NCI-H1417 (cell line): ENCODE results near the gene INSM2.

Source experiments
- DNase-seq, 3 experiments: peaks; one replicate each; lab custom pipeline; 2025; lab: John Stamatoyannopoulos, UW

Gene INSM2, protein sequence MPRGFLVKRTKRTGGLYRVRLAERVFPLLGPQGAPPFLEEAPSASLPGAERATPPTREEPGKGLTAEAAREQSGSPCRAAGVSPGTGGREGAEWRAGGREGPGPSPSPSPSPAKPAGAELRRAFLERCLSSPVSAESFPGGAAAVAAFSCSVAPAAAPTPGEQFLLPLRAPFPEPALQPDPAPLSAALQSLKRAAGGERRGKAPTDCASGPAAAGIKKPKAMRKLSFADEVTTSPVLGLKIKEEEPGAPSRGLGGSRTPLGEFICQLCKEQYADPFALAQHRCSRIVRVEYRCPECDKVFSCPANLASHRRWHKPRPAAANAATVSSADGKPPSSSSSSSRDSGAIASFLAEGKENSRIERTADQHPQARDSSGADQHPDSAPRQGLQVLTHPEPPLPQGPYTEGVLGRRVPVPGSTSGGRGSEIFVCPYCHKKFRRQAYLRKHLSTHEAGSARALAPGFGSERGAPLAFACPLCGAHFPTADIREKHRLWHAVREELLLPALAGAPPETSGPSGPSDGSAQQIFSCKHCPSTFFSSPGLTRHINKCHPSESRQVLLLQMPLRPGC

GRCh38 chr14:35533357-35534207 lies at the start of gene INSM2:
Gene INSM2 (plus strand): TSS chr14:35534164. CDS start chr14:35534253, 89 bp downstream.
- peak; percentile 89 to 95 (median 94) for DNase-seq

DNA sequence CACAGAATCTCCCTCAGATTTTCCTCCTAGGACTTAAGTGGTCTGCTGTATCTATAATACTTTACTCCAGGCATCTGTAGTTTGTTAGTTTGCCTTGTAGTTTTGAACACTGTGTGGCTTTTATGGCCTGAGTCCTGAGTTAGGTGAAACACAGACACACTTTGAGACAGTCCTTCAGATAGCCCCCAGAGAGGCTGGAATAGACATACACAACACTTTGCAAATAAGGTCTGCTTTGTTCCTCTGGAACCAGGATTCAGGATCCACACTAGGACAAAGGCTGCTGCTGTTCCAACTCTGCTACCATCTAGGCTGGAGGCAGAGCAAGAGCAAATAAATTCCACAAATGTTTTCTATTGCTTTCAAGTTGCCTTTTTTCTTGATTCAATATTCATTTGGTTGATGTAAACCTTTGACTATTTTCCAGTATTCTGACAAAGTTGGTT lies 41.4 kb upstream of the INSM2 start:
- no peak for DNase-seq

GRCh38 chr14:35495278-35495677 lies 38.7 kb upstream of the INSM2 start:
- DNase-seq: no peak

GRCh38 chr14:35499180-35499579 lies 34.8 kb upstream of the INSM2 start:
- DNase-seq: no peak

DNA sequence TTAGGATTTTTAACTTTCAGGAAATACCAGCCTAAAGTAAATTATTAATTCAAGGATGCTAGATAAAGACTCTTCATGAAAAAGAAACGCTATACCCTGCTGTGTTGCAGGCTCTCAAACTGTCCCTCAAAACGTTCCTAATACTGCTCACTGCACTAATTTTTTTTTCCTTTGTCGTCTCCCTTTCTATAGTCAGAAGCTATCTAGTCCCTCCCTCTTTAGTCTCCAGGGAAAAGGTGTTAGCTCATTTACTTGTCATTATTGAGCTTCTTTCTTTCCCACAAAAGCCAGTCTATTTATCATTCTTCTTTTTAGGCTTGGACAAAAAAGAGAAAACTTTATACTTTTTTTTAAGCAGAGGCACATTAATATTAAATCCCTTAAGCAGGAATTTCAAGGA lies 30.3 kb upstream of the INSM2 start:
- peak in 1 of 3 experiments; percentile 64 for DNase-seq

DNA sequence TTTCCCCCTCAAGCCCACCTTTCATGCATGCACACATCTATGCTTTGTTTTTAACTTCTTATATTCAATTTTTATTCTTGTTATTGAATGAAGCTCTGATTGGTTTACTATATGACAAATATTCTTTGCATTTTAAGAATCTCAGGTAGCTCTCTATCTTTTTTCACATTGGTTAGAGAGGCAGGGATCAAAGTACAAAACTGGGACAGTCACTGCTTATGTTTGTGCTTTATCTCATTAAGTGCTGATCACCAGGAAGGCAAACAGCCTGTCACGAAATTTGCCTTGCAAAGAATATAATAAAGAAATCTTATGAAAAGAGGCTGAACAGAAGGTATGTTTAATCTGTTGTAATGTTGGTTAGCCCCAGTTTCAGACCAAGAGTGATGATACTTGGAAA lies 29.7 kb upstream of the INSM2 start:
- DNase-seq: peak in 1 of 3 experiments; percentile 31

DNA sequence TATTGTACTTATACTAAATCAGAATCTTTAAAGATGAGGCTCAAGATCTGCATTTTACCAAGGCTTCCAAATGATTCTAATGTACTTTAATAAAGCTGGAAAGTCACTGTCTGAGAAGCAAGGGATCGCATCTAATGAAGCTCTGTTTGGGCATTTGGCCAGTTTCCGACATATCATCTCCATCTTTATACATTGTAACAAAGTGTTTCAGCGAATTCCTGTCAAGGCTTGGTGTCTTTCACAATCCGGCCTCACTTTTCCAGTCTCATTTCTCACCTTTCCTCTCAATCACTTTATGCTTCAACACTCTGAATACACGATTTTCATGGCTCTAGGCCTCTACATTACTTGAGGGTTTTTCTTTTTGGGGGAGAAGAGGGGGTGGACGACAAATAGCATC lies 27.5 kb upstream of the INSM2 start:
- DNase-seq: no peak

- no peak for DNase-seq
Observed at GRCh38 chr14:35506927-35507326, 27.0 kb upstream of the INSM2 start.

GRCh38 chr14:35509846-35510245 lies 24.1 kb upstream of the INSM2 start:
- peak in 1 of 3 experiments; percentile 43 for DNase-seq

DNA sequence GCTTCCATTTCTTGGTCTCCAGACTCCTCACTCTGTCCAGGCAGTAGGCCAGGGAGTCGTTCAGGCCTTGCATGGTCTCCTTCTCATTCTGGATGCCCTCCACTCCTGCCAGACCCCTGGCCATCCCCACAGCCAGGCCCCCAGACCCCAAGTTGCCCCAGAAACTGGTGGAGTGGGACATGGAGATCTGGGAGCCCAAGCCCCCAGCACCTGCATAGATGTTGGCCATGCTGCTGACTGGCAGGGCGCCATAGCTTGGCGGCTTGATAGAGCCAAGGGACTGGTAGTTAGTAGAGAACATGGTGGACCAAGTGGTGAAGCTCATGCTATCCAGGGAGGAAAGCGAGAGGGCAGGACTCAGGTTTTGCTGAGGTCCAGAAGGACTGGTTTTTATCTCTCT lies 21.2 kb upstream of the INSM2 start:
- DNase-seq: no peak

- no peak for DNase-seq
Observed at GRCh38 chr14:35515916-35516315, 18.0 kb upstream of the INSM2 start.

- DNase-seq: no peak
Observed at GRCh38 chr14:35519986-35520385, 14.0 kb upstream of the INSM2 start.

- DNase-seq: no peak
Observed at GRCh38 chr14:35525695-35526094, 8.3 kb upstream of the INSM2 start.

GRCh38 chr14:35526962-35527361 lies 7.0 kb upstream of the INSM2 start:
- DNase-seq: no peak

GRCh38 chr14:35531960-35532747 lies 1.8 kb upstream of the INSM2 start:
- DNase-seq: no peak

GRCh38 chr14:35532783-35533356 lies 1.1 kb upstream of the INSM2 start:
- DNase-seq: no peak

DNA sequence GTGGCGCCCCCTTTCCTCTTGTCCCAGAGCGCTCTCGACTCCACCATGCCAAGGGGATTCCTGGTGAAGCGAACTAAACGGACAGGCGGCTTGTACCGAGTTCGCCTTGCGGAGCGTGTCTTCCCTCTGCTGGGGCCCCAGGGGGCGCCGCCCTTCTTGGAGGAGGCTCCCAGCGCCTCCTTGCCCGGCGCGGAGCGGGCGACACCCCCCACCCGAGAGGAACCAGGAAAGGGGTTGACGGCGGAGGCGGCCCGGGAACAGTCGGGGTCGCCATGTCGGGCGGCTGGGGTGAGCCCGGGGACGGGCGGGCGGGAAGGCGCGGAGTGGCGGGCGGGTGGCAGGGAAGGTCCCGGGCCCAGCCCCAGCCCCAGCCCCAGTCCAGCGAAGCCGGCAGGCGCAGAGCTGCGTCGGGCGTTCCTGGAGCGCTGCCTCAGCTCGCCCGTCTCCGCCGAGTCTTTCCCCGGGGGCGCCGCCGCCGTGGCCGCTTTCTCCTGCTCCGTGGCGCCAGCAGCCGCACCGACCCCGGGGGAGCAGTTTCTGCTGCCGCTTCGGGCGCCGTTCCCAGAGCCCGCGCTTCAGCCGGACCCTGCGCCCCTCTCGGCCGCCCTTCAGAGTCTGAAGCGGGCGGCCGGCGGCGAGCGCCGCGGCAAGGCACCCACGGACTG lies 376 bp downstream of the INSM2 start:
- DNase-seq: peak in 1 of 3 experiments; percentile 25

DNA sequence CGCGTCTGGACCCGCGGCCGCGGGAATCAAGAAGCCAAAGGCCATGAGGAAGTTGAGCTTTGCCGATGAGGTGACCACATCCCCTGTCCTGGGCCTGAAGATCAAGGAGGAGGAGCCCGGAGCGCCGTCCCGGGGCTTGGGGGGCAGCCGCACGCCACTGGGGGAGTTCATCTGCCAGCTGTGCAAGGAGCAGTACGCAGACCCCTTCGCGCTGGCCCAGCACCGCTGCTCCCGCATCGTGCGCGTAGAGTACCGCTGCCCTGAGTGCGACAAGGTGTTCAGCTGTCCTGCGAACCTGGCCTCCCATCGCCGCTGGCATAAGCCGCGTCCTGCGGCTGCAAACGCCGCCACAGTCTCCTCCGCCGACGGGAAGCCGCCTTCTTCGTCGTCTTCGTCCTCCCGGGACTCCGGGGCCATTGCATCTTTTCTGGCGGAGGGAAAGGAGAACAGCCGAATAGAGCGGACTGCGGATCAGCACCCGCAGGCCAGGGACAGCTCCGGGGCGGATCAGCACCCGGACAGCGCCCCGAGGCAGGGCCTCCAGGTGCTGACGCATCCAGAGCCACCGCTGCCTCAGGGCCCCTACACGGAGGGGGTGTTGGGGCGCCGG lies 1.0 kb downstream of the INSM2 start:
- peak in 2 of 3 experiments; percentile 71 to 80 for DNase-seq

GRCh38 chr14:35535483-35536112 lies 1.6 kb downstream of the INSM2 start:
- peak in 2 of 3 experiments; percentile 67 to 70 for DNase-seq

DNA sequence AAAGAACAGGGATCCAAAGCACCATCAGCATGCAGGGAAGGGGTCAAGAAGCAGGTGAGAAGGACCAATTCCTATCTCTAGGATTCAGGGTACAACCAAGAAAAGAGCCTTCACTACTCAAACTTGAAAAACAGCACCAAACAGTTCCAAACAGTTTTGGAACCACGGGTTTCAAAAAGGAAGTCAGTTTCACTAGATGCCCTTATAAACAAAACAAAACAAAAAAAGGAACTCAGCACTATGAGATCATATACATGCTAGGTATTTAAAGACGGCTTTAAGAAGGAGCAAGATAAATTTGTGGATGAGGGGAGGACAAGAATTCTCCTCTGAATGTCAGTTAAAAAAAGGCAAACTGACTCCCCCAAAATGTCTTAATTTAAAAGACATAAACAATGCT lies 6.0 kb downstream of the INSM2 start:
- DNase-seq: no peak
